RWPE2 (cell line): ENCODE measurements around the gene GCK.
A peak's percentile ranks its signal among the peaks of the same experiment; 100 is the strongest.

ENCODE experiments used
- ATAC-seq: fragments of 200-7000 bp; cut with Tn5 transposase; 3 replicates; pipeline ENCODE4 v1.9.1; 2021; ENCODE audit warnings: low read depth
- DNase-seq: peaks from one replicate; pipeline ENCODE4 v3.0.0-alpha.2; 2020; ENCODE audit warnings: low spot score
- H3K27ac ChIP-seq: fragments of 450-650 bp; 2 replicates; pipeline ENCODE4 v1.5.1; 2017; ENCODE audit warnings: mild to moderate bottlenecking; ENCODE audit not compliant: poor library complexity, severe bottlenecking
- H3K27me3 ChIP-seq: fragments of 250-450 bp; sonication (Bioruptor Pico); 2 replicates; pipeline ENCODE4 v1.5.1; 2021; ENCODE audit warnings: mild to moderate bottlenecking, moderate library complexity; ENCODE audit not compliant: insufficient read depth, poor library complexity, severe bottlenecking
- H3K36me3 ChIP-seq: fragments of 250-450 bp; sonication (Bioruptor Pico); 2 replicates; pipeline ENCODE4 v1.5.1; 2020; ENCODE audit warnings: low read depth, mild to moderate bottlenecking, moderate library complexity
- H3K4me1 ChIP-seq: fragments of 250-450 bp; sonication (Bioruptor Pico); 2 replicates; pipeline ENCODE4 v1.5.1; 2021; ENCODE audit warnings: mild to moderate bottlenecking, moderate library complexity; ENCODE audit not compliant: insufficient read depth, poor library complexity, severe bottlenecking
- H3K4me3 ChIP-seq: fragments of 250-450 bp; sonication (Bioruptor Pico); 2 replicates; pipeline ENCODE4 v1.5.1; 2021; ENCODE audit warnings: mild to moderate bottlenecking, moderate library complexity; ENCODE audit not compliant: severe bottlenecking
- H3K9me3 ChIP-seq: fragments of 250-450 bp; sonication (Bioruptor Pico); 2 replicates; pipeline ENCODE4 v1.5.1; 2021; ENCODE audit warnings: mild to moderate bottlenecking, moderate library complexity; ENCODE audit not compliant: severe bottlenecking
- TF ChIP-seq, protein P1 (sequence below): fragments of 450-650 bp; IDR thresholded peaks from one replicate; pipeline ENCODE4 v1.5.1; 2017; ENCODE audit warnings: mild to moderate bottlenecking, moderate library complexity; ENCODE audit not compliant: poor library complexity, severe bottlenecking

Gene GCK

DNA sequence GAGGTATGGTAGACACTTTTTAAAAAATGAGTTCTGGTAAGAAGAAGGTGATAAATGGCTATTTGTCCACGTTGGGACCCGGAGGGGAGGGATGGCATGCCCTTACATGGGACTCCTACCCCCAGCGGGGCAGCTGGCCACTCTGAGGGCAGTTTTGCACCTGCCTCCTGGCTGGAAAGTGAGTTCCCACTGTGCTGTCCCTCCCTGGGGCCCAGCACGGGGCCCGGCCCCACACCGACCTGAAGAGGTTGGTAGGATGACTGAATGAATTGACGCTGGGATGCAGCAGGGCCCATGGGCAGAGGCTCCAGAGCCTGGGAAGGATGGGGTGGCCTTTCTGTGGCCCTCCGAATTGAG lies 85.7 kb downstream of the GCK start:
- H3K4me3 ChIP-seq = no peak overlapping the region

DNA sequence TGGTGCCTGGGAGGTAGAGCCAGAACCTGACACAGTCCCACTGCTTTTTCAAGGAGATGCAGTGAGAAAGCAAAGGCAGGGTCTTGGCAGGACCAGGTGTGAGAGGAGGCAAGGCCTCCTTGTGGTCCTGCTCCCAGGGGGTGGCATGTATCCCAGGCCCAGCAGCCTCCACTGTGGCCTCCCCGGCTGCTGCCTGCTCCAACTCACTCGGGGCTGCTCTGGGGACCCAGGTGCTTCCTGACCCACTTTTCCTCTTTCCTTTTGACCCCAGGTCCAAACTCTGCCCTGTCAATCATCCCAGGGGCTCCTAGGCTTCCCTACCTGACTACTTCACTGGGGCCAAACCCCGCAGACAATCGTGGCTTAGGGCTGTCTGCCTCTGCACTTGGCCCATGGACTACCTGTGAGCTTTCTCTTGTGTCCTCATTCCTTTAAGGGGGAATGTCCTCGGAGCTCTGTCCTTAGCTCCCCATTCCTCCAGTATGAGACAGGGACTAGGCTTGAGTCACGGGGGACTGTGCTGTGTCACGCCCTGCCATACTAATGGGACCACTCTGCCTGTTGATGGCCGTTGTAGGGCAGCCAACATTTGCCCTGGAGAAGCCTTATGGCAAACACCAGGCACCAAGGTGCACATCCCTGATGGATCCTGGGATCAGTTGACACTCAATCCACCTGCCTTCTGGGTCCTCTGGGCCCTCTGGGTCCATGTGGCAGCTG lies 86.2 kb downstream of the GCK start:
- DNase-seq (no peak), ATAC-seq (peak; percentile 17; the same call in 2 of the 3 replicates)
- TF ChIP-seq, protein P1, sequence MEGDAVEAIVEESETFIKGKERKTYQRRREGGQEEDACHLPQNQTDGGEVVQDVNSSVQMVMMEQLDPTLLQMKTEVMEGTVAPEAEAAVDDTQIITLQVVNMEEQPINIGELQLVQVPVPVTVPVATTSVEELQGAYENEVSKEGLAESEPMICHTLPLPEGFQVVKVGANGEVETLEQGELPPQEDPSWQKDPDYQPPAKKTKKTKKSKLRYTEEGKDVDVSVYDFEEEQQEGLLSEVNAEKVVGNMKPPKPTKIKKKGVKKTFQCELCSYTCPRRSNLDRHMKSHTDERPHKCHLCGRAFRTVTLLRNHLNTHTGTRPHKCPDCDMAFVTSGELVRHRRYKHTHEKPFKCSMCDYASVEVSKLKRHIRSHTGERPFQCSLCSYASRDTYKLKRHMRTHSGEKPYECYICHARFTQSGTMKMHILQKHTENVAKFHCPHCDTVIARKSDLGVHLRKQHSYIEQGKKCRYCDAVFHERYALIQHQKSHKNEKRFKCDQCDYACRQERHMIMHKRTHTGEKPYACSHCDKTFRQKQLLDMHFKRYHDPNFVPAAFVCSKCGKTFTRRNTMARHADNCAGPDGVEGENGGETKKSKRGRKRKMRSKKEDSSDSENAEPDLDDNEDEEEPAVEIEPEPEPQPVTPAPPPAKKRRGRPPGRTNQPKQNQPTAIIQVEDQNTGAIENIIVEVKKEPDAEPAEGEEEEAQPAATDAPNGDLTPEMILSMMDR = no peak
- no peaks in the 10 kb centered on the region for H3K36me3 ChIP-seq
- H3K4me1 ChIP-seq = peaks cover 16% of the 10 kb centered on the region
- no peak overlapping the region for H3K4me3 ChIP-seq
- no peaks in the 10 kb centered on the region for H3K9me3 ChIP-seq
- no peaks in the 10 kb centered on the region for H3K27me3 ChIP-seq
- peak overlapping the region; percentile 19 for H3K27ac ChIP-seq

More for the DNA sequence above, 85.7 kb downstream of the GCK start:
- H3K27me3 ChIP-seq = no peaks in the 10 kb centered on the region
- H3K4me1 ChIP-seq = peaks cover 16% of the 10 kb centered on the region
- no peak overlapping the region for H3K27ac ChIP-seq
- H3K9me3 ChIP-seq = no peaks in the 10 kb centered on the region
- no peak for ATAC-seq
- H3K36me3 ChIP-seq = no peaks in the 10 kb centered on the region
- DNase-seq = no peak
- TF ChIP-seq, protein P1 = no peak

DNA sequence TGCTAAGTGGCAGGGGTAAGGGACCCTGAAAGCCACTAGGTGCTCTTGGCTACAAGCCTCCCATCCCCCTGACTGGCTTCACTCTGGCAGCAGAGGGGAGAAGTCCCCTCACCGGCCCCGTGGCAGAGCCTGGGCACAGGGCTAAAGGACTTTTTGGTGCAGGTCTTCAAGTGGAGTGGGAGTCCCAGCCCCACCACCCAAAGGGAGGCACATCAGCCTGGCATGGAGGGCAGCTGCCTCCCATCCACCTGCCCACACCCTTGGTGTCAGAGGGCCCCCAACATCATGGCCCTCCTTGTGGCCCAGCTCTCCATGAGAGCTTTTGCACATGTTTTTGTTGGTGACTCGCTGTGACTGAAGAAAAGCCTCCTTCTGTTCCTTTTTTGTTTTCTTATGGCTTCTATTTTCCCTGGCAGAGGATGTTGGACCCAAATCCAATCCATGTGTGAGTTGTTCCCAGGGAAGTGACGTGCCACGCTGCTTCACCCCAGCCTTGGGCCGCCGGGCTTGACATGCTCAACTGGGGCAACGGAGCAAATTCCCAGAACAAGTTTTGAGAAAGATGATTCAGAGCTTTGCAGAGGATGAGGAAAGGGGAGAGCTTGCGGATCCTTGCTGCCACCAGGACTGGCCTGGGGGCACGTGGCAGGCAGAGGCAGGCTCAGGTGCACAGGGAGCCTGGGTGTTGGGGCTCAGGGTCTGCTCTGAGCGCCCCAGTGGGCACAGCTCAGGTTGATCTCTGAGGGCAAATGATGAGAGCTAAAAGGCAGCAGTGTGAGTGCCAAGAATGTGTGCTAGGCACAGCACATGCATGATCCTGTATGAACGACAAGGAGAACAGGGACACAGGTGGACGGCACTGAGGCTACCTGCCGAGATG lies 87.0 kb downstream of the GCK start:
- H3K4me3 ChIP-seq = no peak overlapping the region
- TF ChIP-seq, protein P1 = no peak
- no peaks in the 10 kb centered on the region for H3K36me3 ChIP-seq
- H3K4me1 ChIP-seq = peaks cover 16% of the 10 kb centered on the region
- peak overlapping the region; percentile 19 for H3K27ac ChIP-seq
- ATAC-seq (peak; percentile 57), DNase-seq (no peak)
- H3K9me3 ChIP-seq = no peaks in the 10 kb centered on the region
- H3K27me3 ChIP-seq = no peaks in the 10 kb centered on the region

DNA sequence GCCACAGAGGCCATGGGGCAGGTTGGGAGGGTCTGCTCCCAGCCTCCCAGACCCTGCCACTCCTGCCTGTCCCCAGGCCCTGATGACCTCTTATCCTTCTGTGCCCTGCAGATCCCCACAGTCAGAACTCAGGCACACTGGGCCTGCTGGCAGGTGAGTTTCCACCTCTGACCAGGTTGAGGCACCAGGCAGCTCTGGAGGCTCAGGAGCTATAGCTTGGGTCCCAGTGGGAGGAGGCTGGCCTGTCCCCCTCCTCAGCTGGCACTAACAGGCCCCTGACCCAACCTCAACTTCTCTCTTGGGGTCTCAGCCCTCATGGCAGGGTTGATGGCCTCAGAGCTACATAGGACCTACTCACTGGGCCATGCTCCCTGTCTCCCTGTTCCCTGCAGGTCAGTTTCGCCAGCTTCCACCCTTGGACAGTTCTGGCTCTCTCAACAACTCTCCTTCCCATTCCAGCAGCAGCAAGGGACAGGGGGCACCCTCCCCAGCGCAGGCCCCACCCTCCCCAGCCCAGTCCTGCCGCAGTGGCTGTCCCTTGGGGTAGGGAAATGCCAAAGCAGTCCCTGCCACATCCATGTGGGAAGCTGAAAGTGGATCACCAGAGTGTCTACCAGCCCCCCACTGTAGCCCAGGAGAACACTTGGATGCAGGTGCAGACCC lies 87.8 kb downstream of the GCK start:
- H3K4me3 ChIP-seq = no peak overlapping the region
- no peak for DNase-seq
- TF ChIP-seq, protein P1 = no peak

More for the DNA sequence above, 87.8 kb downstream of the GCK start:
- Histone ChIP-seq H3K4me1 (peaks cover 16% of the 10 kb centered on the region), H3K36me3 (no peaks in the 10 kb centered on the region), H3K27ac (peak overlapping the region; percentile 19), H3K27me3 (no peaks in the 10 kb centered on the region), H3K9me3 (no peaks in the 10 kb centered on the region)
- no peak for ATAC-seq
